SK-N-SH treated with all-trans-retinoic acid at 6 μM for 48 hours (cell line): ENCODE results near the gene OXNAD1.

Experiments
- ATAC-seq: fragments of 200-7000 bp; cut with Tn5 transposase; 3 replicates; pipeline ENCODE4 v1.9.1; 2020; ENCODE audit warnings: mild to moderate bottlenecking, moderate library complexity
- ARNTL ChIP-seq: fragments of 450-650 bp; formaldehyde crosslinking; IDR thresholded peaks from 2 replicates; pipeline ENCODE4 v1.5.0; 2020; ENCODE audit warnings: low read depth, mild to moderate bottlenecking, moderate library complexity, borderline replicate concordance
- BACH2 ChIP-seq: fragments of 250-450 bp; sonication (Bioruptor Pico); IDR thresholded peaks from 2 replicates; pipeline ENCODE4 v1.9.0; 2021; ENCODE audit warnings: mild to moderate bottlenecking, borderline replicate concordance
- CREB5 ChIP-seq: fragments of 250-450 bp; sonication (Bioruptor Pico); IDR thresholded peaks from 2 replicates; pipeline ENCODE4 v1.5.1; 2020; ENCODE audit warnings: low read depth, mild to moderate bottlenecking, moderate library complexity
- CSDC2 ChIP-seq: fragments of 250-450 bp; sonication (Bioruptor Pico); IDR thresholded peaks from 2 replicates; pipeline ENCODE4 v1.5.0; 2020; ENCODE audit warnings: mild to moderate bottlenecking, moderate library complexity
- CSRNP3 ChIP-seq: fragments of 250-450 bp; sonication (Bioruptor Pico); IDR thresholded peaks from 2 replicates; pipeline ENCODE4 v1.5.1; 2021; ENCODE audit warnings: mild to moderate bottlenecking, moderate library complexity
- ESRRG ChIP-seq: fragments of 250-450 bp; sonication (Bioruptor Pico); IDR thresholded peaks from 2 replicates; pipeline ENCODE4 v1.6.1; 2021; ENCODE audit warnings: mild to moderate bottlenecking
- GLIS3 ChIP-seq: fragments of 250-450 bp; sonication (Bioruptor Pico); IDR thresholded peaks from 2 replicates; pipeline ENCODE4 v1.5.0; 2020; ENCODE audit warnings: mild to moderate bottlenecking, moderate library complexity
- ISL1 ChIP-seq: fragments of 250-450 bp; sonication (Bioruptor Pico); IDR thresholded peaks from 2 replicates; pipeline ENCODE4 v2.1.2; 2022; ENCODE audit warnings: mild to moderate bottlenecking, moderate library complexity
- OSR1 ChIP-seq: fragments of 250-450 bp; sonication (Bioruptor Pico); IDR thresholded peaks from 2 replicates; pipeline ENCODE4 v1.8.0; 2022; ENCODE audit warnings: moderate library complexity, mild to moderate bottlenecking, inconsistent platforms
- PATZ1 ChIP-seq: fragments of 250-450 bp; sonication (Bioruptor Pico); IDR thresholded peaks from 2 replicates; pipeline ENCODE4 v1.8.0; 2020; ENCODE audit warnings: mild to moderate bottlenecking, moderate library complexity, borderline replicate concordance
- POU6F1 ChIP-seq: fragments of 250-450 bp; sonication (Bioruptor Pico); IDR thresholded peaks from 2 replicates; pipeline ENCODE4 v1.8.0; 2021; ENCODE audit warnings: low read depth, mild to moderate bottlenecking, moderate library complexity, borderline replicate concordance
- PPARA ChIP-seq: fragments of 250-450 bp; sonication (Bioruptor Pico); IDR thresholded peaks from 2 replicates; pipeline ENCODE4 v1.5.0; 2020; ENCODE audit warnings: mild to moderate bottlenecking, borderline replicate concordance
- RARB ChIP-seq: fragments of 250-450 bp; sonication (Bioruptor Pico); IDR thresholded peaks from 2 replicates; pipeline ENCODE4 v1.8.0; 2021; ENCODE audit warnings: mild to moderate bottlenecking, moderate library complexity
- SNAI2 ChIP-seq: fragments of 250-450 bp; sonication (Bioruptor Pico); IDR thresholded peaks from 2 replicates; pipeline ENCODE4 v1.5.0; 2020; ENCODE audit warnings: mild to moderate bottlenecking, moderate library complexity
- TCF4 ChIP-seq: fragments of 250-450 bp; sonication (Bioruptor Pico); IDR thresholded peaks from 2 replicates; pipeline ENCODE4 v1.8.0; 2021; ENCODE audit warnings: mild to moderate bottlenecking, moderate library complexity, borderline replicate concordance
- TOX ChIP-seq: fragments of 250-450 bp; sonication (Bioruptor Pico); IDR thresholded peaks from 2 replicates; pipeline ENCODE4 v1.8.0; 2021; ENCODE audit warnings: mild to moderate bottlenecking, moderate library complexity, borderline replicate concordance
- ZC3H10 ChIP-seq: fragments of 250-450 bp; sonication (Bioruptor Pico); IDR thresholded peaks from 2 replicates; pipeline ENCODE4 v1.5.1; 2021; ENCODE audit warnings: mild to moderate bottlenecking, moderate library complexity
- ZFP3 ChIP-seq: fragments of 250-450 bp; sonication (Bioruptor Pico); IDR thresholded peaks from 2 replicates; pipeline ENCODE4 v1.5.0; 2020; ENCODE audit warnings: mild to moderate bottlenecking, moderate library complexity
- ZFP30 ChIP-seq: fragments of 450-650 bp; formaldehyde crosslinking; IDR thresholded peaks from 2 replicates; pipeline ENCODE4 v1.5.0; 2022; ENCODE audit warnings: mild to moderate bottlenecking, moderate library complexity
- ZNF565 ChIP-seq: fragments of 450-650 bp; formaldehyde crosslinking; conservative IDR thresholded peaks from 2 replicates; pipeline ENCODE4 v1.5.0; 2020; ENCODE audit warnings: low read depth, mild to moderate bottlenecking, moderate library complexity
- ZNF8 ChIP-seq: fragments of 450-650 bp; formaldehyde crosslinking; IDR thresholded peaks from 2 replicates; pipeline ENCODE4 v1.5.0; 2020; ENCODE audit warnings: mild to moderate bottlenecking, moderate library complexity

Gene OXNAD1

GRCh38 chr3:16329036-16329825 lies 64.2 kb downstream of the OXNAD1 start:
- no peak for ATAC-seq
- TF ChIP-seq ZC3H10 (CRISPR knock-in tag), result no peak
- TF ChIP-seq POU6F1 (CRISPR knock-in tag), result no peak
- TF ChIP-seq TCF4 (CRISPR knock-in tag), result no peak
- TF ChIP-seq ARNTL, result no peak
- no peak for TF ChIP-seq PATZ1
- TF ChIP-seq CSDC2 (CRISPR knock-in tag), result no peak
- TF ChIP-seq CSRNP3 (CRISPR knock-in tag), result no peak
- TF ChIP-seq PPARA (CRISPR knock-in tag), result no peak
- TF ChIP-seq SNAI2 (CRISPR knock-in tag), result no peak
- no peak for TF ChIP-seq RARB
- no peak for TF ChIP-seq ESRRG (CRISPR knock-in tag)
- TF ChIP-seq GLIS3 (CRISPR knock-in tag), result no peak
- TF ChIP-seq ZFP30 (CRISPR knock-in tag), result no peak
- TF ChIP-seq CREB5 (CRISPR knock-in tag), result no peak
- no peak for TF ChIP-seq TOX (CRISPR knock-in tag)
- no peak for TF ChIP-seq BACH2 (CRISPR knock-in tag)
- no peak for TF ChIP-seq OSR1 (CRISPR knock-in tag)

GRCh38 chr3:16329826-16330129 lies 64.8 kb downstream of the OXNAD1 start:
- TF ChIP-seq ISL1 (CRISPR knock-in tag) (no peak), ZNF8 (CRISPR knock-in tag) (no peak), ZC3H10 (CRISPR knock-in tag) (no peak), SNAI2 (CRISPR knock-in tag) (no peak), CREB5 (CRISPR knock-in tag) (no peak), RARB (no peak), ESRRG (CRISPR knock-in tag) (no peak), GLIS3 (CRISPR knock-in tag) (no peak), ZNF565 (no peak), PATZ1 (no peak), ZFP3 (no peak), TCF4 (CRISPR knock-in tag) (no peak), PPARA (CRISPR knock-in tag) (no peak), ZFP30 (CRISPR knock-in tag) (no peak)
- ATAC-seq, result no peak
